Panc1 (cell line): ENCODE measurements around the gene BTRC. TPM values are rescaled to one million over a fixed set of nuclear protein-coding genes. Genes with fewer than 3 reads are reported as not detected.

Experiments
- ATAC-seq: fragments of 200-7000 bp; cut with Tn5 transposase; 2 replicates; pipeline ENCODE4 v1.9.1; 2020; ENCODE audit warnings: mild to moderate bottlenecking, moderate library complexity
- BruUV-seq: library from RNA; stranded (reverse); fragments of 400-500 nt; replicated peaks from 2 replicates; lab custom pipeline; 2021; lab: Mats Ljungman, UMichigan
- CTCF ChIA-PET: fragments of 300-600 bp; sonication (Branson Sonifier 250); formaldehyde crosslinking; loops from one replicate; lab custom pipeline; 2022; ENCODE audit warnings: antibody characterized with exemption; lab: Charles Lee
- POLR2A ChIA-PET: fragments of 300-600 bp; sonication (Branson Sonifier 250); formaldehyde crosslinking; loops from one replicate; lab custom pipeline; 2022; ENCODE audit warnings: antibody characterized with exemption; lab: Charles Lee
- DNase-seq: peaks from one replicate; pipeline ENCODE4 v3.0.0-alpha.2; 2010; ENCODE audit warnings: low read depth, low spot score
- H3K27ac ChIP-seq: 2 replicates; pipeline ENCODE4 v1.5.1; 2011; ENCODE audit warnings: mild to moderate bottlenecking, low read length, inconsistent platforms
- H3K27me3 ChIP-seq: fragments of 200-500 bp; sonication (Bioruptor generic); 2 replicates; pipeline ENCODE4 v1.6.0; 2014; ENCODE audit warnings: low read length, inconsistent platforms; ENCODE audit not compliant: control insufficient read depth, insufficient read depth
- H3K36me3 ChIP-seq: fragments of 200-500 bp; sonication (Bioruptor generic); 2 replicates; pipeline ENCODE4 v1.5.1; 2014; ENCODE audit warnings: inconsistent platforms, mild to moderate bottlenecking, low read length, moderate library complexity; ENCODE audit not compliant: control insufficient read depth, insufficient read depth
- H3K4me1 ChIP-seq: 2 replicates; pipeline ENCODE4 v1.5.1; 2011; ENCODE audit warnings: inconsistent platforms, mild to moderate bottlenecking, low read length, moderate library complexity; ENCODE audit not compliant: control insufficient read depth, insufficient read depth
- H3K4me3 ChIP-seq, 2 experiments: 2 replicates each; pipeline ENCODE4 v1.5.1; 2011 to 2012; ENCODE audit warnings: low read depth in 2 of 2, low read length in 2 of 2, mild to moderate bottlenecking in 2 of 2, inconsistent platforms in 1 of 2, moderate library complexity in 1 of 2
- H3K9me3 ChIP-seq: fragments of 200-500 bp; sonication (Bioruptor generic); 2 replicates; pipeline ENCODE4 v1.5.1; 2014; ENCODE audit warnings: low read depth, mild to moderate bottlenecking, inconsistent platforms, low read length, moderate library complexity; ENCODE audit not compliant: control insufficient read depth, insufficient read depth
- CTCF ChIP-seq: fragments of 450-650 bp; IDR thresholded peaks from 2 replicates; pipeline ENCODE4 v1.5.1; 2017; ENCODE audit warnings: mild to moderate bottlenecking
- POLR2AphosphoS5 ChIP-seq: IDR thresholded peaks from 2 replicates; pipeline ENCODE4 v1.6.1; 2012; ENCODE audit warnings: mild to moderate bottlenecking, low read depth, low read length, moderate library complexity
- REST ChIP-seq, 2 experiments: IDR thresholded peaks; 2 replicates each; pipeline ENCODE4 v1.6.1; 2011 to 2012; ENCODE audit warnings: low read depth in 2 of 2, control low read depth in 1 of 2, low read length in 1 of 2, mild to moderate bottlenecking in 1 of 2, moderate library complexity in 1 of 2; ENCODE audit not compliant: insufficient read depth in 1 of 2
- SIN3A ChIP-seq: IDR thresholded peaks from 2 replicates; pipeline ENCODE4 v1.6.1; 2012; ENCODE audit warnings: low read depth, mild to moderate bottlenecking, low read length, moderate library complexity, borderline replicate concordance; ENCODE audit not compliant: insufficient read depth
- TCF7L2 ChIP-seq: IDR thresholded peaks from 2 replicates; pipeline ENCODE4 v1.6.1; 2011; ENCODE audit warnings: mild to moderate bottlenecking, low read depth, low read length, inconsistent platforms
- in situ Hi-C: cut with HindIII; loops from 2 replicates; pipeline ENCODE4 v1.10.0; 2016; ENCODE audit warnings: low sequenced_read_pairs, low pct_unique_long_range_greater_than_20kb
- intact Hi-C: fragments of 100-400 bp; cut with micrococcal nuclease; formaldehyde crosslinking; loops from one replicate; pipeline ENCODE4 v1.10.0; 2022; ENCODE audit not compliant: unreplicated experiment
- total RNA-seq: library from RNA; stranded (reverse); gene quantifications from one replicate; pipeline ENCODE4 v1.2.1, GENCODE V29; 2021; ENCODE audit not compliant: unreplicated experiment

BTRC gene
- total RNA-seq, 1 experiment from 2014 or later, result 22.1 TPM

GRCh38 chr10:101564490-101564991 lies 210.6 kb downstream of the BTRC start:
- peaks cover 7% of the 10 kb centered on the region for H3K27me3 ChIP-seq
- intact Hi-C loops (no loop called here), in situ Hi-C loops (no loop called here)
- TF ChIP-seq CTCF (no peak), POLR2AphosphoS5 (no peak), SIN3A (no peak), REST (IDR thresholded peaks at IDR 0.05; ENCODE audit: insufficient read depth in 1 of 2, low read depth in 2 of 2, low read length in 1 of 2) (no peak), TCF7L2 (no peak)
- no peak overlapping the region for H3K4me3 ChIP-seq
- no peak for ATAC-seq
- no peak for DNase-seq
- H3K4me1 ChIP-seq, result no peaks in the 10 kb centered on the region
- BruUV-seq, result no TSS peak
- ChIA-PET POLR2A (no interaction called here), CTCF (no interaction called here)
- no peak overlapping the region for H3K27ac ChIP-seq
- no peaks in the 10 kb centered on the region for H3K9me3 ChIP-seq
- H3K36me3 ChIP-seq, result no peaks in the 10 kb centered on the region

GRCh38 chr10:101565370-101565900 lies 211.5 kb downstream of the BTRC start:
- intact Hi-C loops, result no loop called here
- BruUV-seq, result no TSS peak
- DNase-seq, result no peak
- no peaks in the 10 kb centered on the region for H3K36me3 ChIP-seq
- no peak for TF ChIP-seq TCF7L2
- no peak for TF ChIP-seq POLR2AphosphoS5
- TF ChIP-seq REST (IDR thresholded peaks at IDR 0.05; ENCODE audit: insufficient read depth in 1 of 2, low read depth in 2 of 2, low read length in 1 of 2), result no peak
- no peak for TF ChIP-seq CTCF
- TF ChIP-seq SIN3A, result no peak
- ChIA-PET CTCF (no interaction called here), POLR2A (no interaction called here)
- H3K4me3 ChIP-seq, result no peak overlapping the region
- no peak overlapping the region for H3K27ac ChIP-seq
- H3K27me3 ChIP-seq, result peaks cover 7% of the 10 kb centered on the region
- no peaks in the 10 kb centered on the region; the same call in 1 of the 2 replicates for H3K4me1 ChIP-seq
- in situ Hi-C loops, result no loop called here
- no peak for ATAC-seq
- H3K9me3 ChIP-seq, result no peaks in the 10 kb centered on the region
